SK-N-SH (cell line): ENCODE data around the gene CADM1. TPM values are rescaled to one million over a fixed set of nuclear protein-coding genes. Genes with fewer than 3 reads are reported as not detected.

Experiments
- CTCF ChIA-PET: fragments of 300-600, 350-600 bp; formaldehyde crosslinking; extraction: SDS; loops from one replicate; lab custom pipeline; 2021; lab: Yijun Ruan, JAX
- POLR2A ChIA-PET: fragments of 350-600 bp; sonication (Branson Sonifier 250); formaldehyde crosslinking; extraction: SDS; loops from one replicate; lab custom pipeline; 2020; ENCODE audit warnings: antibody characterized with exemption, inconsistent platforms; lab: Yijun Ruan, JAX
- DNase-seq: peaks from one replicate; pipeline ENCODE4 v3.0.0; 2012
- H2AFZ ChIP-seq: fragments of 200-600 bp; sonication (generic); 2 replicates; pipeline ENCODE4 v1.8.1; 2016; ENCODE audit warnings: antibody characterized with exemption, mild to moderate bottlenecking, low read depth
- H3F3A ChIP-seq: fragments of 200-600 bp; sonication (generic); replicated peaks from 2 replicates; pipeline ENCODE3; 2016; ENCODE audit warnings: antibody characterized with exemption, mild to moderate bottlenecking; ENCODE audit not compliant: insufficient read depth
- H3K27ac ChIP-seq, 2 experiments: fragments of 200-500 bp in 1 of 2; fragments of 200-600 bp in 1 of 2; sonication (Bioruptor generic) in 1 of 2; sonication (generic), shearing (Covaris generic) in 1 of 2; 2 replicates each; pipeline versions ENCODE4 v1.5.1 to v1.6.1; 2014 to 2016; ENCODE audit warnings: low read depth in 2 of 2, inconsistent platforms in 1 of 2, low read length in 1 of 2, mild to moderate bottlenecking in 1 of 2, mixed read lengths in 1 of 2
- H3K27me3 ChIP-seq: fragments of 200-600 bp; sonication (generic), shearing (Covaris generic); 2 replicates; pipeline ENCODE4 v1.6.1; 2016; ENCODE audit warnings: mixed run types; ENCODE audit not compliant: insufficient read depth
- H3K36me3 ChIP-seq, 2 experiments: fragments of 200-500 bp in 1 of 2; fragments of 200-600 bp in 1 of 2; sonication (Bioruptor generic) in 1 of 2; sonication (generic) in 1 of 2; replicated peaks in 1 of 2; 2 replicates each; pipeline versions ENCODE3 to v1.5.1; 2014 to 2016; ENCODE audit warnings: low read length in 1 of 2, mild to moderate bottlenecking in 1 of 2; ENCODE audit not compliant: insufficient read depth in 2 of 2, control insufficient read depth in 1 of 2
- H3K4me1 ChIP-seq, 2 experiments: fragments of 200-500 bp in 1 of 2; fragments of 200-600 bp in 1 of 2; sonication (Bioruptor generic) in 1 of 2; sonication (generic), shearing (Covaris generic) in 1 of 2; 2 replicates each; pipeline versions ENCODE4 v1.5.1 to v1.6.1; 2014 to 2016; ENCODE audit warnings: low read depth in 1 of 2, low read length in 1 of 2, mixed run types in 1 of 2; ENCODE audit not compliant: insufficient read depth in 2 of 2, control insufficient read depth in 1 of 2
- H3K4me2 ChIP-seq: fragments of 200-600 bp; sonication (generic), shearing (Covaris generic); 2 replicates; pipeline ENCODE4 v1.6.1; 2017; ENCODE audit warnings: mixed run types
- H3K4me3 ChIP-seq, 2 experiments: fragments of 200-500 bp in 1 of 2; fragments of 200-600 bp in 1 of 2; sonication (Bioruptor generic) in 1 of 2; sonication (generic), shearing (Covaris generic) in 1 of 2; 2 replicates each; pipeline versions ENCODE4 v1.5.1 to v1.8.1; 2014 to 2016; ENCODE audit warnings: low read depth in 2 of 2, inconsistent platforms in 1 of 2, low read length in 1 of 2, mild to moderate bottlenecking in 1 of 2, mixed read lengths in 1 of 2, moderate library complexity in 1 of 2
- H3K79me2 ChIP-seq: fragments of 200-600 bp; sonication (generic); 2 replicates; pipeline ENCODE4 v1.8.1; 2017; ENCODE audit warnings: mild to moderate bottlenecking; ENCODE audit not compliant: insufficient read depth
- H3K9ac ChIP-seq: fragments of 200-600 bp; sonication (generic); 2 replicates; pipeline ENCODE4 v1.6.1; 2017; ENCODE audit warnings: mixed run types
- H3K9me2 ChIP-seq: fragments of 200-600 bp; sonication (generic); 2 replicates; pipeline ENCODE4 v1.6.1; 2017; ENCODE audit warnings: mixed run types
- H3K9me3 ChIP-seq: fragments of 200-600 bp; sonication (generic); 2 replicates; pipeline ENCODE4 v1.6.1; 2017; ENCODE audit warnings: mixed run types, mild to moderate bottlenecking, moderate library complexity
- H4K20me1 ChIP-seq: fragments of 200-600 bp; sonication (generic); 2 replicates; pipeline ENCODE4 v1.6.1; 2017; ENCODE audit warnings: mild to moderate bottlenecking, mixed run types; ENCODE audit not compliant: insufficient read depth
- CHD2 ChIP-seq: fragments of 150-350 bp; IDR thresholded peaks from 2 replicates; pipeline ENCODE4 v1.6.1; 2018; ENCODE audit warnings: low read length; ENCODE audit not compliant: partially characterized antibody
- ELF1 ChIP-seq: IDR thresholded peaks from 2 replicates; pipeline ENCODE4 v1.4.0; 2012
- EZH2phosphoT487 ChIP-seq: fragments of 200-600 bp; sonication (generic); IDR thresholded peaks from 2 replicates; pipeline ENCODE4 v1.6.1; 2017; ENCODE audit warnings: low read depth, mixed run types, mild to moderate bottlenecking, antibody characterized with exemption, moderate library complexity, borderline replicate concordance
- GABPA ChIP-seq: IDR thresholded peaks from 2 replicates; pipeline ENCODE4 v1.4.0; 2012; ENCODE audit warnings: low read depth, mild to moderate bottlenecking
- GATA2 ChIP-seq: sonication (generic); formaldehyde crosslinking; IDR thresholded peaks from 2 replicates; pipeline ENCODE4 v1.5.0; 2020; ENCODE audit warnings: mild to moderate bottlenecking, missing genetic modification reagents
- PBX3 ChIP-seq: IDR thresholded peaks from 2 replicates; pipeline ENCODE4; 2012
- POLR2AphosphoS5 ChIP-seq: IDR thresholded peaks from 2 replicates; pipeline ENCODE4 v1.6.1; 2012; ENCODE audit warnings: low read depth, low read length
- RCOR1 ChIP-seq: fragments of 150-350 bp; IDR thresholded peaks from 2 replicates; pipeline ENCODE4 v1.6.1; 2017; ENCODE audit warnings: antibody characterized with exemption, low read length
- SMC3 ChIP-seq: IDR thresholded peaks from 2 replicates; pipeline ENCODE4 v1.6.1; 2012; ENCODE audit warnings: low read depth, low read length, improper control_type of control experiment
- TCF12 ChIP-seq: IDR thresholded peaks from 2 replicates; pipeline ENCODE4 v1.4.0; 2012
- TEAD4 ChIP-seq: IDR thresholded peaks from 2 replicates; pipeline ENCODE4 v1.4.0; 2012; ENCODE audit warnings: mild to moderate bottlenecking, borderline replicate concordance; ENCODE audit not compliant: insufficient read depth
- USF1 ChIP-seq: IDR thresholded peaks from 2 replicates; pipeline ENCODE4 v1.4.0; 2012; ENCODE audit warnings: low read depth, borderline replicate concordance
- USF2 ChIP-seq: fragments of 150-350 bp; IDR thresholded peaks from 2 replicates; pipeline ENCODE4 v1.6.1; 2017; ENCODE audit warnings: antibody characterized with exemption, low read length, low read depth, borderline replicate concordance
- YY1 ChIP-seq: IDR thresholded peaks from 2 replicates; pipeline ENCODE4 v1.4.0; 2012; ENCODE audit warnings: low read depth, mild to moderate bottlenecking
- whole genome bisulfite sequencing: methylation state at CpG from one replicate; pipeline ENCODE4 v1.1.6; 2017; ENCODE audit warnings: low lambda C conversion rate; 5-methylcytosine and 5-hydroxymethylcytosine counted together
- polyA plus RNA-seq, 3 experiments: library from polyadenylated mRNA; depleted of rRNA; stranded (reverse); fragments of >200 nt; gene quantifications; 2 replicates each; pipeline ENCODE4 v1.2.3, GENCODE V29; 2012
- TF ChIP-seq, protein P1 (sequence below): IDR thresholded peaks from 2 replicates; pipeline ENCODE4 v1.6.1; 2012; ENCODE audit warnings: mild to moderate bottlenecking, low read depth, low read length, moderate library complexity
- TF ChIP-seq, protein P2 (sequence below): IDR thresholded peaks from 2 replicates; pipeline ENCODE4 v1.4.0; 2012; ENCODE audit warnings: low read depth, borderline replicate concordance

Gene CADM1
- polyA plus RNA-seq, 1 of the 3 experiments (the other 2 are of a cell fraction): 7.9 TPM

DNA sequence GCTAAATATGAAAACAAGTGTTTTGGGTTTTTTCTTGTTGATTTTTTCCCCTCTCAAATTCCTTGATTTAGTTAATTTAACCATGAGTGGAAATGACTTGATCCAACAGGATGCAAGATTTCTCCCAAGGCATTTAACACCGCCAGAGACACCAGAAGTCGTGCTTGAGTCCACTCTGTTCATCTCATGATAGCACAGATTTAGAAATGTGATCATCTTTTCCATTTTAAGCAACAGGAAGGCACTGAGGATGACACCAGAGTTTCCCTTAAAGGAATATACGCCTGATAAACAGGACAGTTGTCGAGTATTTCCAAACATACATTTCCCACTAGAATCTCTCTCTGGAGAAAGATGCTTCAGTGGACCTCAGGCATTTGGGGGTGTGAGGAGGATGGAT lies 318.7 kb downstream of the CADM1 start:
- no peak overlapping the region for H3K9ac ChIP-seq
- H3K79me2 ChIP-seq: no peaks in the 10 kb centered on the region
- no peaks in the 10 kb centered on the region for H3F3A ChIP-seq
- no peak overlapping the region for H3K4me3 ChIP-seq
- no peaks in the 10 kb centered on the region for H3K36me3 ChIP-seq
- no peak for DNase-seq
- 69% methylated on average over 4 of the region's 4 CpGs for WGBS
- no peak overlapping the region for H2AFZ ChIP-seq
- H3K27ac ChIP-seq: no peak overlapping the region
- H3K9me2 ChIP-seq: no peaks in the 10 kb centered on the region
- CTCF ChIA-PET: interaction anchor here (2.0 kb wide), 1 partner anchor 16 kb away, joined by 4 read pairs; no protein-coding TSS in a partner anchor
- no peaks in the 10 kb centered on the region for H3K9me3 ChIP-seq
- H3K4me2 ChIP-seq: no peak overlapping the region
- H3K4me1 ChIP-seq: peaks cover 0 to 4% of the 10 kb centered on the region in 2 experiments; a peak in 1 of 4 replicates
- no peak for TF ChIP-seq GABPA
- no peak for TF ChIP-seq TEAD4
- no peak for TF ChIP-seq GATA2 (CRISPR knock-in tag)
- TF ChIP-seq USF2: no peak
- no peak for TF ChIP-seq EZH2phosphoT487
- TF ChIP-seq TCF12: no peak
- no peak for TF ChIP-seq CHD2
- TF ChIP-seq USF1: no peak
- no peak for TF ChIP-seq SMC3
- TF ChIP-seq, protein P1, sequence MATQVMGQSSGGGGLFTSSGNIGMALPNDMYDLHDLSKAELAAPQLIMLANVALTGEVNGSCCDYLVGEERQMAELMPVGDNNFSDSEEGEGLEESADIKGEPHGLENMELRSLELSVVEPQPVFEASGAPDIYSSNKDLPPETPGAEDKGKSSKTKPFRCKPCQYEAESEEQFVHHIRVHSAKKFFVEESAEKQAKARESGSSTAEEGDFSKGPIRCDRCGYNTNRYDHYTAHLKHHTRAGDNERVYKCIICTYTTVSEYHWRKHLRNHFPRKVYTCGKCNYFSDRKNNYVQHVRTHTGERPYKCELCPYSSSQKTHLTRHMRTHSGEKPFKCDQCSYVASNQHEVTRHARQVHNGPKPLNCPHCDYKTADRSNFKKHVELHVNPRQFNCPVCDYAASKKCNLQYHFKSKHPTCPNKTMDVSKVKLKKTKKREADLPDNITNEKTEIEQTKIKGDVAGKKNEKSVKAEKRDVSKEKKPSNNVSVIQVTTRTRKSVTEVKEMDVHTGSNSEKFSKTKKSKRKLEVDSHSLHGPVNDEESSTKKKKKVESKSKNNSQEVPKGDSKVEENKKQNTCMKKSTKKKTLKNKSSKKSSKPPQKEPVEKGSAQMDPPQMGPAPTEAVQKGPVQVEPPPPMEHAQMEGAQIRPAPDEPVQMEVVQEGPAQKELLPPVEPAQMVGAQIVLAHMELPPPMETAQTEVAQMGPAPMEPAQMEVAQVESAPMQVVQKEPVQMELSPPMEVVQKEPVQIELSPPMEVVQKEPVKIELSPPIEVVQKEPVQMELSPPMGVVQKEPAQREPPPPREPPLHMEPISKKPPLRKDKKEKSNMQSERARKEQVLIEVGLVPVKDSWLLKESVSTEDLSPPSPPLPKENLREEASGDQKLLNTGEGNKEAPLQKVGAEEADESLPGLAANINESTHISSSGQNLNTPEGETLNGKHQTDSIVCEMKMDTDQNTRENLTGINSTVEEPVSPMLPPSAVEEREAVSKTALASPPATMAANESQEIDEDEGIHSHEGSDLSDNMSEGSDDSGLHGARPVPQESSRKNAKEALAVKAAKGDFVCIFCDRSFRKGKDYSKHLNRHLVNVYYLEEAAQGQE: no peak
- TF ChIP-seq RCOR1: no peak
- TF ChIP-seq ELF1: no peak
- no peak for TF ChIP-seq PBX3
- TF ChIP-seq YY1: no peak
- TF ChIP-seq POLR2AphosphoS5: no peak
- TF ChIP-seq, protein P2, sequence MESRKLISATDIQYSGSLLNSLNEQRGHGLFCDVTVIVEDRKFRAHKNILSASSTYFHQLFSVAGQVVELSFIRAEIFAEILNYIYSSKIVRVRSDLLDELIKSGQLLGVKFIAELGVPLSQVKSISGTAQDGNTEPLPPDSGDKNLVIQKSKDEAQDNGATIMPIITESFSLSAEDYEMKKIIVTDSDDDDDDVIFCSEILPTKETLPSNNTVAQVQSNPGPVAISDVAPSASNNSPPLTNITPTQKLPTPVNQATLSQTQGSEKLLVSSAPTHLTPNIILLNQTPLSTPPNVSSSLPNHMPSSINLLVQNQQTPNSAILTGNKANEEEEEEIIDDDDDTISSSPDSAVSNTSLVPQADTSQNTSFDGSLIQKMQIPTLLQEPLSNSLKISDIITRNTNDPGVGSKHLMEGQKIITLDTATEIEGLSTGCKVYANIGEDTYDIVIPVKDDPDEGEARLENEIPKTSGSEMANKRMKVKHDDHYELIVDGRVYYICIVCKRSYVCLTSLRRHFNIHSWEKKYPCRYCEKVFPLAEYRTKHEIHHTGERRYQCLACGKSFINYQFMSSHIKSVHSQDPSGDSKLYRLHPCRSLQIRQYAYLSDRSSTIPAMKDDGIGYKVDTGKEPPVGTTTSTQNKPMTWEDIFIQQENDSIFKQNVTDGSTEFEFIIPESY: no peak
- H3K27me3 ChIP-seq: no peaks in the 10 kb centered on the region
- POLR2A ChIA-PET: no interaction called here
- H4K20me1 ChIP-seq: no peaks in the 10 kb centered on the region
